Ishikawa (cell line): ENCODE data around the gene IL1B.

Experiments used
- CEBPB ChIP-seq: IDR thresholded peaks from 2 replicates; pipeline ENCODE4 v1.6.1; 2012
- CREB1 ChIP-seq: IDR thresholded peaks from 2 replicates; pipeline ENCODE4 v1.6.1; 2012; ENCODE audit warnings: low read depth
- EGR1 ChIP-seq: IDR thresholded peaks from 2 replicates; pipeline ENCODE4 v1.6.1; 2012
- EP300 ChIP-seq: IDR thresholded peaks from 2 replicates; pipeline ENCODE4 v1.6.1; 2012; ENCODE audit warnings: borderline replicate concordance
- FOXM1 ChIP-seq: IDR thresholded peaks from 2 replicates; pipeline ENCODE4 v1.6.1; 2012; ENCODE audit warnings: low read depth, borderline replicate concordance
- MAX ChIP-seq: IDR thresholded peaks from 2 replicates; pipeline ENCODE4 v1.6.1; 2012
- NFIC ChIP-seq: IDR thresholded peaks from 2 replicates; pipeline ENCODE4 v1.6.1; 2012
- RAD21 ChIP-seq: IDR thresholded peaks from 2 replicates; pipeline ENCODE4 v1.6.1; 2012; ENCODE audit warnings: low read depth
- REST ChIP-seq: IDR thresholded peaks from 2 replicates; pipeline ENCODE4 v1.6.1; 2012; ENCODE audit warnings: low read depth, mild to moderate bottlenecking
- TAF1 ChIP-seq: IDR thresholded peaks from 2 replicates; pipeline ENCODE4 v1.6.1; 2012; ENCODE audit warnings: low read depth, mild to moderate bottlenecking
- TCF12 ChIP-seq: IDR thresholded peaks from 2 replicates; pipeline ENCODE4 v1.6.1; 2012; ENCODE audit warnings: low read depth
- TEAD4 ChIP-seq: IDR thresholded peaks from 2 replicates; pipeline ENCODE4 v1.6.1; 2012
- USF1 ChIP-seq: IDR thresholded peaks from 2 replicates; pipeline ENCODE4 v1.6.1; 2012
- YY1 ChIP-seq: IDR thresholded peaks from 2 replicates; pipeline ENCODE4 v1.6.1; 2012; ENCODE audit warnings: low read depth
- ZBTB7A ChIP-seq: IDR thresholded peaks from 2 replicates; pipeline ENCODE4 v1.6.1; 2012; ENCODE audit warnings: low read depth

Gene IL1B

GRCh38 chr2:112800881-112801583, 35.5 kb downstream of the IL1B start:
- TF ChIP-seq TCF12: no peak
- TF ChIP-seq NFIC: no peak
- no peak for TF ChIP-seq YY1
- no peak for TF ChIP-seq FOXM1
- TF ChIP-seq EGR1: no peak
- no peak for TF ChIP-seq TAF1
- TF ChIP-seq USF1: no peak
- no peak for TF ChIP-seq ZBTB7A
- TF ChIP-seq CEBPB: no peak
- TF ChIP-seq EP300: no peak
- no peak for TF ChIP-seq CREB1
- TF ChIP-seq REST: no peak
- TF ChIP-seq MAX: no peak
- TF ChIP-seq RAD21: no peak
- no peak for TF ChIP-seq TEAD4

GRCh38 chr2:112798979-112799975, 37.3 kb downstream of the IL1B start:
- TF ChIP-seq CEBPB: no peak
- TF ChIP-seq FOXM1: no peak
- no peak for TF ChIP-seq ZBTB7A

- TF ChIP-seq TAF1 (no peak), CREB1 (no peak)
These were observed 40.1 kb downstream of the IL1B start for GRCh38 chr2:112796486-112796885.

- TF ChIP-seq CREB1 (no peak), RAD21 (no peak), NFIC (no peak)
These were observed 40.8 kb downstream of the IL1B start for GRCh38 chr2:112795774-112796173.

GRCh38 chr2:112794841-112795240, 41.7 kb downstream of the IL1B start:
- TF ChIP-seq TCF12: no peak
- TF ChIP-seq TAF1: no peak
- TF ChIP-seq NFIC: no peak
- no peak for TF ChIP-seq RAD21
- TF ChIP-seq CEBPB: no peak
- no peak for TF ChIP-seq REST
- no peak for TF ChIP-seq YY1
- no peak for TF ChIP-seq FOXM1
- no peak for TF ChIP-seq EP300

- TF ChIP-seq TCF12 (no peak), ZBTB7A (no peak), NFIC (no peak), TAF1 (no peak), RAD21 (no peak), EGR1 (no peak), USF1 (peak; percentile 70), REST (no peak), MAX (peak; percentile 28; the same call in 1 of the 2 replicates), TEAD4 (no peak), EP300 (no peak), CEBPB (peak; percentile 74)
These were observed 42.3 kb downstream of the IL1B start for GRCh38 chr2:112794131-112794733.
